Right kidney (tissue), 1 donor: Measurements from ENCODE around the gene TAF11L14.

Source experiments
- DNase-seq: peaks from one replicate; pipeline ENCODE4 v3.0.0-alpha.2; 2016

TAF11L14 gene

GRCh38 chr5:17679597-17680203 is 45.4 kb downstream of the TAF11L14 start:
- no peak for DNase-seq

- no peak for DNase-seq
Observed at GRCh38 chr5:17680737-17681136, 46.5 kb downstream of the TAF11L14 start.
